GM10266 (cell line): Measurements from ENCODE around the gene PRDM15.

ENCODE experiments used
- DNase-seq: peaks from one replicate; pipeline ENCODE4 v3.0.0; 2012; ENCODE audit errors: extremely low spot score
- TF ChIP-seq, protein P1 (sequence below): IDR thresholded peaks from 2 replicates; pipeline ENCODE4 v1.5.1; 2012; ENCODE audit warnings: mild to moderate bottlenecking, low read depth; ENCODE audit not compliant: control insufficient read depth, insufficient read depth; ENCODE audit errors: missing control alignments

PRDM15 gene

DNA sequence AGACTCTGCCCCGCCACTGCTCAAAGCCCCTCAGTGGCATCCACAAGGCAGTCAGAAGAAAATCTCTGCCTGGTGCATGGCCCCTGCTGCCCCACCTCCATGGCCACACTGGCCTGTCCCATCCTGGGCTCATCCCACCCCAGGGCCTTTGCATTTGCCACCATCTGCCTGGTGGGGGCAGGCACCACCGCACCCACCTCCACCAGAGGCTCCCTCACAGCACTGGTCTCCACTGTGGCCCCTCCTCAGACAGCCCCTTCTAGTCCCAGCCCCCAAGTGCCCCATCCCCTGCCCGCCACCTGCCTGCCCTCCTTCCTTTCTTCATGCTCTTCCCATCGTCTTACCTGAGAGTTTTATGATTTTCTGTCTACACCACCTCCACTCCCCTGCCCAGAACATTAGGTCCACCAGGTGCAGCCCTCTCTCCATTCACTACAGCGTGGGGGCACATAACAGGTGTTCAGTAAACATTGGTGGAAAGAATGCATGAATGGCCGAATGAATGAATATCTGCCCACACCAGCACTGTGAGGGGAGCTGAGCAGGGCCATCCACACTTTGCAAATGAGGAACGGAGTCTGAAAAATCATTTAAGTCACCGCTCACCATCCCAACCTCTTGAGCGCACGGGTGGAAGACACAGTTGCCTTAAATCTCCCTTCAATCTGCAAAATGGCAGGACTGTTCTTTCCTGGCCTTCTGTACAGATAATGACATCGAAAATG is 2.1 kb downstream of the PRDM15 start:
- no peak for DNase-seq
- TF ChIP-seq, protein P1, sequence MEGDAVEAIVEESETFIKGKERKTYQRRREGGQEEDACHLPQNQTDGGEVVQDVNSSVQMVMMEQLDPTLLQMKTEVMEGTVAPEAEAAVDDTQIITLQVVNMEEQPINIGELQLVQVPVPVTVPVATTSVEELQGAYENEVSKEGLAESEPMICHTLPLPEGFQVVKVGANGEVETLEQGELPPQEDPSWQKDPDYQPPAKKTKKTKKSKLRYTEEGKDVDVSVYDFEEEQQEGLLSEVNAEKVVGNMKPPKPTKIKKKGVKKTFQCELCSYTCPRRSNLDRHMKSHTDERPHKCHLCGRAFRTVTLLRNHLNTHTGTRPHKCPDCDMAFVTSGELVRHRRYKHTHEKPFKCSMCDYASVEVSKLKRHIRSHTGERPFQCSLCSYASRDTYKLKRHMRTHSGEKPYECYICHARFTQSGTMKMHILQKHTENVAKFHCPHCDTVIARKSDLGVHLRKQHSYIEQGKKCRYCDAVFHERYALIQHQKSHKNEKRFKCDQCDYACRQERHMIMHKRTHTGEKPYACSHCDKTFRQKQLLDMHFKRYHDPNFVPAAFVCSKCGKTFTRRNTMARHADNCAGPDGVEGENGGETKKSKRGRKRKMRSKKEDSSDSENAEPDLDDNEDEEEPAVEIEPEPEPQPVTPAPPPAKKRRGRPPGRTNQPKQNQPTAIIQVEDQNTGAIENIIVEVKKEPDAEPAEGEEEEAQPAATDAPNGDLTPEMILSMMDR, result peak; percentile 26

DNA sequence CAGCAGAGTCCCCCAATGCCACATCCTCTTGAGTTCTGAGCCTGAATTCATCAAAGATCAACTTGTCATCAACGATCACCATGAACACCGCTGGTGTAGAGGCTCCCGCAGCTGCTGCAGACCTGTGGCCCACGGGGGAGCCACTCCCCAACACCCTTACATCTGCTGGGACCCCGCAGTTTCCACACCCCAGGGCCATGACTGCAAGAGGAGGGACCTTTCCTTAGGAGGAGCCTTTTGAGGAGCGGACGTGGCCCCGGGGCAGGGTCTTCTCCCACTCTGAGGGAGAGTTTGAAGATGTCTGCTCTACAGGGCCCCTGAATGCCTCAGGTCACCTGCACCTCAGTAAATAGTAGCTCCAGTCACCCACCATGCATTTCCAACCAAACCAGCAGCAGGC is 2.7 kb downstream of the PRDM15 start:
- no peak for DNase-seq
- TF ChIP-seq, protein P1, result no peak

DNA sequence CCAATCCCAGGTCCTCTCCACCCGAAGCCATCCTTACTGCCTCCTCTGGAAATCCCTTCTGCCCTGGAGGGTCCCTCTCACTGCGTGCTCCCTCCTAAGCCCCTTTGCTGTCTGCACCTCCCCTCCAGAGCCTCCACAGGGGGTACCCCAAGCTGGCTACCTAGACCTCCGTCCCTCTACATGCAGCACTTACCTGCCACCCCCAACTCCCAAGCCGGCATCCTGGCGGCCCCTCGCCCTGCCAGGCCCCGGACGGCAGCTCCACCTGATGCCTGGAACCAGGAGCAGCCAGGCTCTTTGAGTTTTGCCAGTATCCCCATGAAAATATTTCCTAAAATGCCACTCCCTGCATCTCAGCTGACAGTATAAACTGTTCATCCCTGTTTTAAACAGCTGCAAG is 4.1 kb downstream of the PRDM15 start:
- TF ChIP-seq, protein P1, result no peak
- no peak for DNase-seq

DNA sequence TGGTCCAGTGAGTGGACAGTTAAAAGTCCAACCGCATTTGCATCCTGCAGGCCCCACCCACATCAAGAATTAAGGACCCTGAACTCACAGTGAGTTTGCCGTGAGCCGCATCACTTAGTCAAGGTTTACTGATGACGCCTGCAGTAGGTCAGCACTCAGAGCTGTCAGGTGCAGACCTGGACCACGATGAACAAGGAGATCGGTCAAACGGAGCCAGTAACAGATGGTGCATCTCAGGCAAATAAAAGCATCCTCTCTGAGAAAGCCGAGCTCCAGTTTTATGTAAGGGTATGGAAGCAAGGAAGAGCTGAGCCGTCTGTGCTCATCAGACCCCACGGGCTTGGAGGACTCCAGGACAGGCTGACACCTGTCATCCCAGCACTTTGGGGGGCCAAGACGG is 4.5 kb downstream of the PRDM15 start:
- TF ChIP-seq, protein P1, result no peak

DNA sequence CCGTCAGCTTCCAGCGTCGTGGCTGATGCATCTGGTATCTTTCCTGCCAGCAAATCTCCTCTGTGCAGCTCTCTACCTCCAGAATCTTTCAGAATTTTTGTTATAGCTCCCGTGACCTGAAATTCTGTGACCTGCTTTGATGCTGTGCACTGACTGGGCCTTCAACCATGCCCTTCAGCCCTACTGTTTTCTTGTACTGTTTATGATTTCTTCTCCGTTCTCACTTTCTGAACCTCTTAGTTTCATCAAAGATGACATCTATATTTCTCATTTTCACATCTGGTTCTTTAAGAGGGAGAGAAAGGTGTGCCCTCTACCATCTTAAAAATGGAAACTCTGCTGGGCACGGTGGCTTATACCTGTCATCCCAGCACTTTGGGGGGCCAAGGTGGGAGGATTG is 5.7 kb downstream of the PRDM15 start:
- TF ChIP-seq, protein P1, result no peak
- no peak for DNase-seq

More for the DNA sequence above, 4.5 kb downstream of the PRDM15 start:
- DNase-seq, result no peak

DNA sequence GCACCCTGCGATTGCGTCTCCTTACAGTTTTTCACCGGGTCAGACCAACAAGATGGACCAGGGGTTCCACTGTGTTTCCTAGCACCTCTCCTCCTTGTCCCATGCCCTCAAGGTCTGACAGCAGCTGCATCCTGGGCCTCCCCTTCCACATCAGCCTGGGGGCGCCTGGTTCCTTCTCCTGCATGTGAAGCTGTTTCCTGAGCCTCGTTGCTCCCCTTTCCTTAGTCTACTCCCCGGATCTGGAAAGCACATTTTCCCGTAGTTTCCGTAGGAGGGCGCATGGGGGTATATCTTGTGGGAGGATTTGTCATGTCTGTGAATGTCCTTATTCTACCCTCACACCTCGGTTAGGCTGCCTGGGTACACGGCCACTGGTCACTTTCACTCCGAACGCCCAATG is 6.1 kb downstream of the PRDM15 start:
- TF ChIP-seq, protein P1, result no peak

DNA sequence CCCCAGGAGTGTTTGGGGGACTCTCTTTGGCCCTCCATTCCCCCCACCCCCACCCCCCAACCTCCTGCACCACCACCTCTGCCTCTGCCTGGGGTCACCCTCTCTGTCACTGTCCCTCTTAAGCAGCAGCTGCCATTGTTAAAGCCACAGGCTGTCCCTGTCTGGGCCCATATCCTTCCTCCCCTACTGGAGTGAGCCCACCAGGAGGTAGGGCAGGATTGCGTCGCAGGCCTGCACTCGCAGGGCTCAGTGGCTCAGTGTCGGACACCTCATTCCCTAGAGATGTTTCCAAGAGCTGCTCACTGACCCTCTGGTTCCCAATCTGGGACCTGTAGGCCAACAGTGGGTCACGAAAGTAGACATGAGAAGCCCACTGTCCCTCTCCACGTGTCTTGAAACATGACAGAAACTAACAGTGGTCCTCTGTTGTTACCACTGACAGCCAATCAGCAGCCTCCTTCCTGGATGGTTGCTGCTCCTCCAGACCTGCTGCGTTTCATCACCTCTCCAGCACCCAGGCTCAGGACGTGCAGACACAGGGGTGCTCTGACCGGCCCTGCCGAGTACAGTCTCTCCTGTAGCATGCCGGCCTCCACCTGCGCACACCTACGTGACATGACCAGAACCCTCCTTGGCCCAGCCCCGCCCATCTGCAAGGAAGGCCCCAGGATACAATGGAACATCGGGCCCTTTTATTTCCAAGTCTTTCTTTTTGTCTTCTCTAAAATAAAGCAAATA is 7.7 kb downstream of the PRDM15 start:
- TF ChIP-seq, protein P1, result no peak
- DNase-seq, result no peak

More for the DNA sequence above, 6.1 kb downstream of the PRDM15 start:
- no peak for DNase-seq
